Tibial artery (tissue), 4 donors: ENCODE results near the gene CTAGE9.
"Not testable (repeated sequence)": the region's sequence is repeated elsewhere in the genome, so short reads cannot be mapped to it uniquely, and the experiment has no call there.

Source experiments
- DNase-seq, 2 donors: peaks; one replicate each; pipeline ENCODE4 v3.0.0-alpha.2; 2019
- H3K27ac ChIP-seq, 2 donors: fragments of 200-600 bp; sonication (generic) in 1 of 2; 1 replicate in 1 of 2; 2 replicates in 1 of 2; pipeline ENCODE4 v1.5.1; 2018 to 2019; ENCODE audit warnings: mild to moderate bottlenecking in 1 of 2
- H3K27me3 ChIP-seq, 2 donors: fragments of 200-600 bp; sonication (generic) in 1 of 2; one replicate each; pipeline versions ENCODE4 v1.5.1 to v1.6.0; 2016 to 2019
- H3K36me3 ChIP-seq, 3 donors: fragments of 200-600 bp; sonication (generic) in 2 of 3; one replicate each; pipeline ENCODE4 v1.5.1; 2016 to 2019; ENCODE audit warnings: mild to moderate bottlenecking in 2 of 3
- H3K4me1 ChIP-seq, 4 donors: fragments of 200-600 bp; sonication (generic) in 2 of 4; 1 replicate in 3 of 4; 2 replicates in 1 of 4; pipeline ENCODE4 v1.5.1; 2016 to 2019
- H3K4me3 ChIP-seq, 2 donors: fragments of 200-600 bp; sonication (generic) in 1 of 2; 1 replicate in 1 of 2; 2 replicates in 1 of 2; pipeline ENCODE4 v1.5.1; 2018 to 2019; ENCODE audit warnings: mild to moderate bottlenecking in 2 of 2
- H3K9me3 ChIP-seq, 3 donors: fragments of 200-600 bp; sonication (generic) in 1 of 3; one replicate each; pipeline ENCODE4 v1.5.1; 2016 to 2019
- intact Hi-C: fragments of 100-400 bp; cut with DNase I; formaldehyde crosslinking; loops from one replicate; pipeline ENCODE4 v1.15.0; 2023; ENCODE audit warnings: low total_unique reads
- TF ChIP-seq, protein P1 (sequence below), 2 experiments: fragments of 200-600 bp in 1 of 2; fragments of 450-650 bp in 1 of 2; IDR thresholded peaks; one replicate each; pipeline ENCODE4 v1.5.1; 2017 to 2019; ENCODE audit warnings: antibody characterized with exemption in 2 of 2, mild to moderate bottlenecking in 1 of 2, moderate library complexity in 1 of 2

CTAGE9 gene

DNA sequence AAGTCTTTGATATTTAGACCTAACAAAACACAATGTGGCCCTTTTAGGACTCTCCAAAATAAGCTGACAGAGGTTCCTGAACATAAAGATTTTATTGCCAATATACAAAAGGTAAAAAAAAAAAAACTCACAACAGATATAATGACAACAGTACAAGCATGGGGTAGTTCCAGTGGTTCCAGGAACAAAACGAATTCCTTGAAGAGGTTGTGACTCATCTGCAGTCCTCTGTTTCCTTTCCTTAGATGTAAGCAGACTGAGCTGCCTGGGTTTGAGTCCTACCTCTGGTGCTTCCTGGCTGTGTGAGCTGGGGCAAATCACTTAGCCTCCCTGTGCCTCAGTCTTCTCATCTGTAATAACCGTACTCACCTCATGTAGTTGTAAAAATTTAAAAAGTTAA, 13.3 kb upstream of the CTAGE9 start:
- Histone ChIP-seq H3K36me3 (no peaks in the 10 kb centered on the region), H3K27ac (no peak overlapping the region), H3K4me3 (no peak overlapping the region), H3K4me1 (no peaks in the 10 kb centered on the region), H3K27me3 (no peaks in the 10 kb centered on the region), H3K9me3 (no peaks in the 10 kb centered on the region)
- TF ChIP-seq, protein P1, sequence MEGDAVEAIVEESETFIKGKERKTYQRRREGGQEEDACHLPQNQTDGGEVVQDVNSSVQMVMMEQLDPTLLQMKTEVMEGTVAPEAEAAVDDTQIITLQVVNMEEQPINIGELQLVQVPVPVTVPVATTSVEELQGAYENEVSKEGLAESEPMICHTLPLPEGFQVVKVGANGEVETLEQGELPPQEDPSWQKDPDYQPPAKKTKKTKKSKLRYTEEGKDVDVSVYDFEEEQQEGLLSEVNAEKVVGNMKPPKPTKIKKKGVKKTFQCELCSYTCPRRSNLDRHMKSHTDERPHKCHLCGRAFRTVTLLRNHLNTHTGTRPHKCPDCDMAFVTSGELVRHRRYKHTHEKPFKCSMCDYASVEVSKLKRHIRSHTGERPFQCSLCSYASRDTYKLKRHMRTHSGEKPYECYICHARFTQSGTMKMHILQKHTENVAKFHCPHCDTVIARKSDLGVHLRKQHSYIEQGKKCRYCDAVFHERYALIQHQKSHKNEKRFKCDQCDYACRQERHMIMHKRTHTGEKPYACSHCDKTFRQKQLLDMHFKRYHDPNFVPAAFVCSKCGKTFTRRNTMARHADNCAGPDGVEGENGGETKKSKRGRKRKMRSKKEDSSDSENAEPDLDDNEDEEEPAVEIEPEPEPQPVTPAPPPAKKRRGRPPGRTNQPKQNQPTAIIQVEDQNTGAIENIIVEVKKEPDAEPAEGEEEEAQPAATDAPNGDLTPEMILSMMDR (IDR thresholded peaks at IDR 0.05): no peak
- intact Hi-C loops: no loop called here
- DNase-seq: no peak

DNA sequence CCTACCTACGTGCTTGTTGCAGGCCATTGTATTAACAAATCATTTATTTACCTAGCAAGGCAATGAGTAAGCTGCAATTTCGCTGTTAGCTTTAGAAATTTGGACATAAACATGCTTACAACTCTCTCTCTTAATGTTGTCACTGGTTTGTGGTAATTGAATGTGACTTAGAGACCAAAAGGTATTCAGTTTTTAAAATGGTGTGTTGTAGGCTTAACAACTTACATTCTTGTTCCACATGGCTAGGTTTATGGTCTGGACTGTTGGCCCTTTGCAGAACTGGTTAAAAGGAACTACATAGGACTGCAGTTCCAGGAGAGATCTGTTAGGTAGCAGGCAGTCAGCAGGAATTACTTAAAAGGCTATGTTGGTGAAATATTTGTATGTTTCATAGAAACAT, 10.3 kb upstream of the CTAGE9 start:
- H3K4me1 ChIP-seq: no peaks in the 10 kb centered on the region
- intact Hi-C loops: no loop called here
- no peak for DNase-seq
- H3K36me3 ChIP-seq: no peaks in the 10 kb centered on the region
- no peaks in the 10 kb centered on the region for H3K27me3 ChIP-seq
- no peaks in the 10 kb centered on the region for H3K9me3 ChIP-seq
- H3K27ac ChIP-seq: no peak overlapping the region
- TF ChIP-seq, protein P1 (IDR thresholded peaks at IDR 0.05): no peak
- no peak overlapping the region for H3K4me3 ChIP-seq

DNA sequence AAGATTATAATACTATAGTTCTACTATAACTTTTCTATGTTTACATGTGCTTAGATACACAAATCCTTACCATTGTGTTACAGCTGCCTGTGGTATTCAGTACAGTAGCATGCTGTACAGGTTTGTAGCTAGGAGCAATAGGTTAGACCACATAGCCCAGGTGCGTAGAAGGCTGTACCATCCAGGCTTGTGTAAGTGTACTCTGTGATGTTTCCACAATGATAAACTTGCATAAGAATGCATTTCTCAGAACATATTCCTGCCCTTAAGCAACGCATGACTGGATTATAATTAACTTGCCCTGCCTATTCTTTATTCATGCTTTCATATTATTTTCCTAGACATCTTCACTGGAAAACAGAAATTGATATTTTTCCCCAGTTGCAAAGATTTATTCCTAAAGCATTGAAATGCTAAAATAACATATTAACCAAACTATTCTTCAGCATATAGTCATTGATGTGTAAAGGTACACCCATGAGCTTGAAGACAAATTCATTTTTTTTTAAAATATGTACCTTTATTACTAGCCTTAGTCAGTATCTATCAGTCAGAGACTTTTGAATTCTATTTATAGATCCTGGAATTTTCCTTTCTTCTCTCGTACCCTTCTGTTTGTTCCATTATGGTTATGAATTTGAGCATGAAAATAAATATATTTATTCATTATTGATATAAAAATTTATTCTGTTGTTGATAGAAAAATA, 7.2 kb upstream of the CTAGE9 start:
- Histone ChIP-seq H3K9me3 (no peaks in the 10 kb centered on the region), H3K36me3 (no peaks in the 10 kb centered on the region), H3K27me3 (no peaks in the 10 kb centered on the region), H3K4me1 (no peaks in the 10 kb centered on the region), H3K27ac (no peak overlapping the region), H3K4me3 (no peak overlapping the region)
- TF ChIP-seq, protein P1 (IDR thresholded peaks at IDR 0.05): no peak
- intact Hi-C loops: no loop called here
- no peak for DNase-seq

DNA sequence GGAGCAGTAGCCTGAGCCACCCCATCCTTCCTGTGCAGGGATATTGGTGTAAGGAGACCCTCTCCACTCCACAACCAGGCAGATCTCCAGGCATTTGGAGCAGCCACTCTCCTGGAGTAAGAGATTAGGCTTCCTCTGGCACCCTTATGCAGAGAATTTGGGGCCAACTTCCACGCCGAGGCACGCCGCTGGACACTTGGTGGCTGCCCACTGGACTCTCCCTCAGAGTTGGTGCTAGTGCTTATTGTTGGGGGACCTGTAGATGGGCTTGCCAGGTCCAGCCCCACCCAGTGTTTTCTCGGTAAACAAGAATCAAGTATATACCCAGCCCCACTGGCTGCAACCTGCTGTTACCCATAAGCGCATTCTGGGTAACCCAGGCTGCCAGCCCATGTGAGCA, 4.8 kb upstream of the CTAGE9 start:
- H3K27ac ChIP-seq, H3K27me3 ChIP-seq, H3K4me3 ChIP-seq, H3K4me1 ChIP-seq, H3K9me3 ChIP-seq, intact Hi-C loops, DNase-seq, H3K36me3 ChIP-seq: not testable (repeated sequence)

DNA sequence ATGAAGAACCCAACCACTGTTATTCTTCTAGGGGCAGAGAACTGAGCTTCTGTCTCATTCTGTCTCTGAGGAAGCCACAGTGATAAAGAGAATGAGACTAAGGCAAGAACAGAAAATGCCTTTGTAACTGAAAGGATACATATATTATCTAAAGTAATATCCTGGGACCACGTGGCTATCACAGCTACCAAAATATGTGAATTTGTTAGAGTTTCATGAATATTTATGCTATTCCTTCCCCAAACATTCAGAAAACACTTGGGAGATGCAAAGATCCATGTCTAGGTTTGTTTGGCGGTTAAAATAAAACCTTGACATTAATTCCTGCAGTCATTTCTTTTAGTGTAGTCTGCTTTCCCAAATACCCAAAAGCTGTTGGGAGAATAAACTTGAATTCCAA, 6.9 kb downstream of the CTAGE9 start:
- H3K4me1 ChIP-seq, H3K36me3 ChIP-seq, H3K27me3 ChIP-seq, intact Hi-C loops, H3K4me3 ChIP-seq, DNase-seq, H3K27ac ChIP-seq, H3K9me3 ChIP-seq: not testable (repeated sequence)

DNA sequence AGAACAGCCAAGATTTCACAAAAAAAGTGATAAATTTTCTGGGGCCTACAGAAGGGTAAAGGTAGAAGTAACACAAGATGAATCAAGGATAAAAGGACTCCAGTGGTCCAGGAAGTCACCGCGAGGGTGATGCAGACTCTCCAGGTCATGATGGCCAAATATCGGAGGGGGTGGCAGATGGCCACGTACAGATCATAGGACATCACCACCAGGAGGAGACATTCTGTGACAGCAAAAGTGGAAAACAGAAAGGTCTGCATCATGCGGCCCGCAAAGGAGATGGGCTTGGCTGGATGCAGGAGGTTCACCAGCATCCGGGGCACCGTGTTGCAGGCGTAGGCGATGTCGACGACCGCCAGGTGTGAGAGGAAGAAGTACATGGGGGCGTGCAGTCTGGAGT, 10.0 kb downstream of the CTAGE9 start:
- H3K9me3 ChIP-seq, DNase-seq, H3K4me1 ChIP-seq, H3K4me3 ChIP-seq, intact Hi-C loops, H3K27ac ChIP-seq, H3K27me3 ChIP-seq, H3K36me3 ChIP-seq: not testable (repeated sequence)

DNA sequence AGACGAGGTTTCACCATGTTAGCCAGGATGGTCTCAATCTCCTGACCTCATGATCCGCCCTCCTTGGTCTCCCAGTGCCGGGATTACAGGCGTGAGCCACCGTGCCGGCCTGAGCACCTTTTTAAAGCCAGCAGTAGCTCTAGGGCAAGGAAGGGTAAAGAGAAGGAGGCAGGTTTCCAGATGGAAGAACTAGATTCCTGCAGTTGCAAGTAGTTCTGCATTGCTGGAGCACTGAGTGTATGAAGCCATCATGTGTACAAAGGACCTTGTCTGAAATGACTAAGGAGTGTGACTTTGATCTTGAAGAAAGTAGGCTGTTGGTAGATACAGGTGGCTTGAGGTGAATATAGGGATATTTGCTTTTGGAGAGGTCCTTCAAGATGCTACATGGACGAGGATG, 13.9 kb downstream of the CTAGE9 start:
- H3K9me3 ChIP-seq: no peaks in the 10 kb centered on the region
- H3K27me3 ChIP-seq: no peaks in the 10 kb centered on the region
- H3K4me1 ChIP-seq: no peaks in the 10 kb centered on the region
- TF ChIP-seq, protein P1 (IDR thresholded peaks at IDR 0.05): no peak
- DNase-seq: no peak
- intact Hi-C loops: no loop called here
- no peak overlapping the region for H3K4me3 ChIP-seq
- no peak overlapping the region for H3K27ac ChIP-seq
- no peaks in the 10 kb centered on the region for H3K36me3 ChIP-seq
